OCI-M2 (cell line): ENCODE measurements around the gene STK11.
A peak's percentile ranks its signal among the peaks of the same experiment; 100 is the strongest.

Experiments
- DNase-seq: peaks from one replicate; lab custom pipeline; 2025; ENCODE audit not compliant: unreplicated experiment; lab: John Stamatoyannopoulos, UW

Gene STK11

DNA sequence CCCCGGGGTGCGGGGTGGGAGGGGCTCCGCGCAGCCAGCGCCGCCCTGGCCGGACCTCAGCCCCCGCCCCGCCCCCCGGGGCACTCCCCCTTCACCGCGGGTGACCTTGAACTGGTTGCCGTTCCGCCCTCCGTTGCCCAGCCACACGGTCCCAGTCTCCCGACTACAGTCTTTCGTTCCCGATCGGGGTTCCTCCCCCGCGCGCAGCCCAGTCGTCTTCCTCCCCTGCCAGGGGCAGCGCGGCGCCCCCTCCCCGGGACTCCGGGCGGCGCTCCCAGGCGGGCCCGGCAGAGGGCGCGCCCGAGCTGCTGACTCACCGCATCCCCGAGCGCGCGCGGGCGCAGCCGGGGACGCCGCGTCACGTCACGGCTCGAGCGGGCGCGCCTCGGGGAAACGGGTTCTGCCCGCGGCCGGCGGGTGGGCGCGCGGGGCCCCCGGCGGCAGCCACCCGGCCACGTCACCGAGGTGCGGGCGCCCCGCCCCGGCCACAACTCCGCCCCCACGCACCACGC, 43.3 kb downstream of the STK11 start:
- no peak for DNase-seq

DNA sequence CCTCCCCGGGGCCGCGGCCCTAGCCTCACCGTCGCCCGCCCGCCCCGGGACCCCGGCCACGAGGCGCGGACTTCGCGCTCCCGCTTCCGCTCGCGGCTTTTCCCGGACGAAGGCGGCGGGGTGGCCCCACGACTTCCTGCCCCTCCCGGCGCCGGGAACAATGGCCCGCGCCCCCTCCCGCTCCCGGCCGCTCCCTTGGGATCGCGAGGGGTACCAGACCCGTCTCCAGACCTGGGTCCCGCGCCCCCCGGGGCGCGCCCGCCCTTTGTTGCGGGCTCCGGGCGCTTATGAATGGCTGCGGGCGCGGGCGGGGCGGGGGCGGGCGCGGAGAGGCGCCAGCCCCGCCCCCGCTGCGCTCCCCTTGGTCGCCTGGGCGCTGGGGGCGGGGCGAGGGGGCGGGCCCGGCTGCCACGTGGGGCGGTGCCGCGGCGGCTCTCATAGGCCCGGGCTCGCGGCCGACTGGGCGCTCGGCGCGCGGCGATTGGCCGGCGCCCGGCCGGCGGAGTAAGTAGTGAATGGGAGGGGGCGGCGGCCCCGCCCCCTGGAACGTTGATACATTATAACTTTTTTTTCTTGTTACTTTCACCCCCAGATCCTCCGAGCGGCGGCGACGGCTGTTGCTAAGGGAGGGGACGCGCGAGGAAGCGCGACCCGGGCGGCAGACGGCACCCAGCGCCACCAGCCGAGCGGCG, 43.9 kb downstream of the STK11 start:
- peak; percentile 19 for DNase-seq

DNA sequence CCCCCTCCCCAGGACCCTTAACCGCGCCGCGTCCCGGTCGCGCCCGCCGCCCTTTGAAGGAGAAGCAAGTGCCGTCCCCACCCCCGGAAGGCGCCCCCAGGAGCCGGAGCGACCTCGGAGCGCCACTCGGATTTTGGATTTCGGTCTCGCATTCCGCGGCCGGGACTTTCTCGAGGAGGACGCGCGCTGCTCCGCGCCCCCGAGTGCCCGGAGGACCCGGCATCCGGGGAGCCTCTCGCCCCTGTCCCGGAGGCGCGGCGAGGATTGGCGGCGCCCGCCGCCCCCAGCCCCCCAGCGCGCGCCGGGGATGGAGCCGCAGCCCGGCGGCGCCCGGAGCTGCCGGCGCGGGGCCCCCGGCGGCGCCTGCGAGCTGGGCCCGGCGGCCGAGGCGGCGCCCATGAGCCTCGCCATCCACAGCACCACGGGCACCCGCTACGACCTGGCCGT, 44.4 kb downstream of the STK11 start:
- DNase-seq = no peak

DNA sequence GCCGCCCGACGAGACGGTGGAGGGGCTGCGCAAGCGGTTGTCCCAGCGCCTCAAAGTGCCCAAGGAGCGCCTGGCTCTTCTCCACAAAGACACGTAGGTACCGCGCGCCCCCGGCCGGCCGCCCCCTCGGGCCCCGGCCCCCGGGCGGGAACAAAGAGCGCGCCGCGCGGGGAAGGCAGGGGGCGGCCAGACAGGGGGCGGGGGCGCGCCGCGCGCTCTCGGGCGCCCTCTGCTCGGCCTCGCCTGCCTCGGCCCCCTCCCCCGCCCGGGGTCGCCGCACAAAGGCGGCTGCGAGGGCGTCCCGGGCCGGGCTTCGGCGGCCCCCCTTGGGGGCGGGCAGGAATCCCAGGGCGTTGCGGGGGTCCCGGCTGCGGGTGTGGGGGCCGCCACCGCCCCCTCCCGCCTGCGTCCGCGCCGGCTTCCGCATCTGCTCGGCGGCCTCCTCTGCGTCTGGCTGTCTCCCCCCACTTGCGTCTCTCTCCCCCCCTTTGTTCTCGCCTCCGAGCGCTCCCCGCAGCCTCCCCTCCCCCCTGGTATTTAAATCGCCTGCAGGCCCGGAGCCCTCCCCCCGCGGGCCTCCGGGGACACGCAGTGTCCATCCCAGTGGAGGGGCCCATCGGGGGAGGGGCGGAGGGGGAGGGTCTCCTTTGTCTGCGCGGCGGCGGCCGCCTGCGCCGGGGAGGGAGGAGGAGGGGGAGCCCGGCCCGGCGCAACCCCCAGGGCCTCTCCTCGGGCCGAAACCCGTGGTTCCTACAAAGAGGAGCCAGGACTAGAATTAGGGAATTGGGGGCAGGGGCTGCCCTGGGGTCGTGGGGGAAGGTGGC, 45.1 kb downstream of the STK11 start:
- no peak for DNase-seq

DNA sequence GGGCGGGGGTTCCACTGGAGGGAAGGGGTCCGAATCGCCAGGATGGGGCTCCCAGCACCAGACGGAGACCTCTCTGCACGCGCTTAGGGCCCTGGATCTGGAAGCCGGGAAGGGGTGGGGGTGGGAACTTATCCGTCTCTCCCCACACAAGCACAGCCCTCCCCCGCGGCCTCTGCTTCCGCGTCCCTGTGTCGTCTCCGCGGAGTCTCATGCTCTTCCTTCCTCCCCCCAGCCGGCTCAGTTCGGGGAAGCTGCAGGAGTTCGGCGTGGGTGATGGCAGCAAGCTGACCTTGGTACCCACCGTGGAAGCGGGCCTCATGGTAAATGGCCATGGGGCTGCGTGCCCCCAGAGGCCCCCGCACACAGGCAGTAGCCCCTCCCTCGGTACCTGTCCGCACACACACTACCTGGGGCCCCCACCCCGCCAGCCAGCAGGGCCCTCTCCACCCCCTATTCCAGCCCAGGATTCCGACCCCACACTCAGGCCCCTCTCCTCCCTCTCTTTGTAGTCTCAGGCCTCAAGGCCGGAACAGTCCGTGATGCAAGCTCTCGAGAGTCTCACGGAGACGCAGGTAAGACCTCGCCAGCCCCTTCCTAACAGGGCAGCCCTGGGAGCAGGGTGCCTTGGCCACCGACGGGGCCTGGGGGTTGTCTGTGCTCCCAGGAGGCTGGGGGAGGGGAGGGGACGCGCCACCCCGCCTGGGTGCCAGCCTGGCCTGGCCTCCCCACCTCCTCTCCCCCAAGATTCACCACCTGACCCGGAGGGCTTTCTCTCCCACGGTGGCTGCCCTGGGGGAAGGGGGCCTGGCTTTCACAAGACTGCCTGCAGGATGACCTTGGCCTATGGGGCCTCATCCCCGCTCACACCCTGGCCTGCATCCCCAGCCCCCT, 46.0 kb downstream of the STK11 start:
- no peak for DNase-seq

DNA sequence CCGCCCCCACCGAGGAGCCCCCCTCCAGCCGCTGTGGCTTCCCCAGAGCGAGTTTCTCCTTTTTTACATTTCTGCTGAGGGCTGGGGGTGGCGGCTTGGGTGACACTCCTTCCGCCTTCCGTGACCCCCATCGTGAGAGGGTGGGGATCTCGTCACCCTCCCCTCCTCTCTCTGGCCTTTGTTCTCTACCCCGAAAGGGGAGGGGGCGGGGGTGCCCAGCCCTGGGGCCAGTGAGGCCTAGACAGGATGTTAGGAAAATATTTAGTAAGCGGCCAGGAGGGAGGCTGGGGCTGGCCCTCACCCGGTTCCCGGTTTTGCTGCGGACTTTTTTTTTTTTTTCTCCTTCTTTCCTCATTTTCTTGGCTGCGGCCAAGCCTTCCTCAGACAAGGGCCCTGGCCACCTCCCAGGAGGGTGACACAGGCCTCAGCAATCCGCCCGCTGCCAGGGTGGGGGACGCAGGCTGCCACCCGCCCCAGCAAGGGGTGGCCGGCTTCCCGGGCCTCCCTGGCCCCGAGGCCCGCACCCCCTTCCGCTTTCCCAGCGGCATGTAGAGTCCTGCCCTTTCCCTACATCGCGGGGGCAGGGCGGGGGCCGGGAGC, 46.7 kb downstream of the STK11 start:
- peak; percentile 35 for DNase-seq

DNA sequence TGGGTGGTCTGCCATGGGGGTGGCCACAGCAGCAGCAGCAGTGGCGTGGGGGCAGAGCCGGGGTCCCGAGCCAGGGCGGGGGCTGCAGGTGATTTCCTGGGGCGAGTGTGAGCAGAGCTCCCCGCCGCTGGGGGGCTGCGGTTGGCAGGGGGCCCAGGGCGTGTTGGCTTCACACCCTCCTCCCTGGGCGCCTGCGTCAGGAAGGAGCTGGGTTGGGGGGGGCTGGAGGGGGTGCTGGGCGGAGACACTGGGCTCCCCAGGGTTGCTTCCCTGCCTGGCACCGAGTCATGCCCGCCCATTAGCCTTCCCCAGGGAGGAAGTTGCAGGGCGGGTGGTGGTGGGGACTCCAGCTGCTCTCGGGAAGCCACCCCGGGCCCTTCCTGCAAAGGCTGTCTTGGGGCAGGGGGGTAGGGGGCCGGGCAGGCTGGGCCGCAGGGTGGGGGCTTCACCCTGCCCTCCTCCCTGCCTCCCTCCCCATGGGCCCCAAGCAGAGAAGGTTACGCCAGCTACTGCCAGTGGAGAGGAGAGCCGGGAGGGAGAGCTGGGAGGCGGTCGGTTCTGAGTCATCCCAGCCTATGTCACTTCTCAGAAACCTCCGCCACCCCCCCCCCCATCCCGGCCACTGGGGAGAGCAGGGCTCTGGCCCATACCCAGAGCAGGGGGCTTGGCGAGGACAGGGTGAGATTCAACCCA, 47.4 kb downstream of the STK11 start:
- peak; percentile 23 for DNase-seq

DNA sequence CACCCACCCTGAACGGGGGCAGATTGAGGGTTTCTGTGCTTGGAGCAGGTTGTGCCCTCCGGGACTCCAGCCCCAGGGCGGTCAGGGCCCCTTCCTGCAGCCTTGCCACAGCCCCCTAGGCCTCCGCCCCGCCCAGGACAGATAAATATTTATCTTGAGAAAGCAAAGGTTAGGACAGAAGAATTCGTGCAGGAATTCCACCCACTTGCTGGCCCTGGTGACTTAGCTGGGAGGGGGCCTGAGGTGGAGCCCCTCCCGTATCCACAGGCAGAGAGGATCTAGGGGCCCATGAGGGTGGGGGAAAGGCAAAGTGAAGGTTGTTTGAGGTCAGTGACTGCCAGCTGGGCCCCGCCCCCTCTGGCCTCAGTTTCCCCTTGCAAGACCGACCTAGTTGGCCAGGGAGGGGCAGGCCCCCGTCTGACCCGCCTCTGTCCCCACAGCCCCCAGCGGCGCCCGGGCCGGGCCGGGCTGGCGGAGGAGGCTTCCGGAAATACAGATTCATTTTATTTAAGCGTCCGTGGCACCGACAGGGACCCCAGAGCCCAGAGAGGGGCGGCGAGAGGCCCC, 48.0 kb downstream of the STK11 start:
- no peak for DNase-seq

DNA sequence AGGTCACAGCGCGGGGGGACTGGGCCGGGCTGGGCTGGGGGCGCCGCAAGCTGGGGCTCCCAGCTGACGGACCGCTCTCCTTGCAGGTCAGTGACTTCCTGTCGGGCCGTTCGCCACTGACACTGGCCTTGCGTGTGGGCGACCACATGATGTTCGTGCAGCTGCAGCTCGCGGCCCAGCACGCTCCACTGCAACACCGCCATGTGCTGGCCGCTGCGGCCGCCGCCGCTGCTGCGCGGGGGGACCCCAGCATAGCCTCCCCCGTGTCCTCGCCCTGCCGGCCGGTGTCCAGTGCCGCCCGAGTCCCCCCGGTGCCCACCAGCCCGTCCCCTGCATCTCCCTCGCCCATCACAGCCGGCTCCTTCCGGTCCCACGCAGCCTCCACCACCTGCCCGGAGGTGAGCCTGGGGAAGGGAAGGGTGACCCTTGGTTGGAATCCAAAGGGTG, 48.5 kb downstream of the STK11 start:
- no peak for DNase-seq

DNA sequence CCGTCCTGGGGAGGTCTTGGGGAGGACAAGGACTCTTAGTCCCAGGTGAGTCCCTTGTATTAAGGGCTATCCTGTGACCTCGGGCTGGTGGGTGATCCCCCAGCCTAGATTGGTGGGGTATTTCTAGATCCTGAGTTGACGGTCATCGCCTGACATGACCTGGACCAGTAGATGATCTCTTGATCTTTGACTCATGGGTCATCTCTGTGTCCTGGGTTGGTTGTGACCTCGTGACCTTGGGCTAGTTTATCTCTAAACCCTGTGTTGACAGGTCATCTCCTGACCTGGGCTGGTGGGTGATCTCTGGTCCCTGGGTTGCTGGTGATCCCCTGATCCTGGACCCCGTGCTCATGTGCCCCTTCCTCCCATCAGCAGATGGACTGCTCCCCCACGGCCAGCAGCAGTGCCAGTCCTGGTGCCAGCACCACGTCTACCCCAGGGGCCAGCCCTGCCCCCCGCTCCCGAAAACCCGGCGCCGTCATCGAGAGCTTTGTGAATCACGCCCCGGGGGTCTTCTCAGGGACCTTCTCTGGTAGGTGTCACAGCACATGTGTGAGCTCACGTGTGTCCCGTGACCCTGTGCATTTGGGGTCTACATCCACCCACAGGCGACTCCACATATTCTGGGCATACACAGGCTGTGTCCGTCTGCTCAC, 49.1 kb downstream of the STK11 start:
- no peak for DNase-seq

DNA sequence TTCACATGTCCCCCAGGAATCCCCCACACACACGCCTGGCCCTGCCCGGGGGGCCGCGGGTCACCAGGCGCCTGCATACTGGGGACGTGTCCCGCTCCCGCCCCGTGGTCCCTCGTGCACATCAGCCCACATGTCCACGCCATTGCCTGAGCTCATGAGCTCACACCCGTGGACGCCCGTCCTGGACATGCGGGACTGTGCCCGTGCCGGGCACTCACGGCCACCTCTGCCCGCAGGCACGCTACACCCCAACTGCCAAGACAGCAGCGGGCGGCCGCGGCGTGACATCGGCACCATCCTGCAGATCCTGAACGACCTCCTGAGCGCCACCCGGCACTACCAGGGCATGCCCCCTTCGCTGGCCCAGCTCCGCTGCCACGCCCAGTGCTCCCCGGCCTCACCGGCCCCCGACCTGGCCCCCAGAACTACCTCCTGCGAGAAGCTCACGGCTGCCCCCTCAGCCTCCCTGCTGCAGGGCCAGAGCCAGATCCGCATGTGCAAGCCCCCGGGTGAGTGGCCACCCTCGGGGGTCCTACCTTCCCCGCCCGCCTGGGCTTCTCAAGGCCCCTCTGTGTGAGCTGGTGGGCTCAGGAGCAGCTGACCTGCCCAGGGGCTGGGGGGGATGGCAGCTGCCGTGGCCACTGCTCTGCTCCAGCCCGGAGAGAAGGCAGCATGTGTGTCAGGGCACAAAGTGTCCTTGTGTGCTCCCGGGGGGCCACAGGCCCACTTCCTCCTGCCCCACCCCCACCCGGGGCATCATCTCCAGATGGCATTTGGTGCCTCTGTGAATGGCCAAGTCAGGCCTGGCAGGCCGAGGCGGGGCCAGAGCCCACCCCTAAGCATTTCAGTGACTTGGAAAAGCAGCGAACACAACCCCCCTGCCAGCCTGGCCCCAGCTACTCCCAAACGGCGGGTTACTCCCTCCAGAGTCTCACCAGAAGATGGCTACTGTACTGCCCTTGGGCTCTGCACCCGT, 49.9 kb downstream of the STK11 start:
- no peak for DNase-seq

DNA sequence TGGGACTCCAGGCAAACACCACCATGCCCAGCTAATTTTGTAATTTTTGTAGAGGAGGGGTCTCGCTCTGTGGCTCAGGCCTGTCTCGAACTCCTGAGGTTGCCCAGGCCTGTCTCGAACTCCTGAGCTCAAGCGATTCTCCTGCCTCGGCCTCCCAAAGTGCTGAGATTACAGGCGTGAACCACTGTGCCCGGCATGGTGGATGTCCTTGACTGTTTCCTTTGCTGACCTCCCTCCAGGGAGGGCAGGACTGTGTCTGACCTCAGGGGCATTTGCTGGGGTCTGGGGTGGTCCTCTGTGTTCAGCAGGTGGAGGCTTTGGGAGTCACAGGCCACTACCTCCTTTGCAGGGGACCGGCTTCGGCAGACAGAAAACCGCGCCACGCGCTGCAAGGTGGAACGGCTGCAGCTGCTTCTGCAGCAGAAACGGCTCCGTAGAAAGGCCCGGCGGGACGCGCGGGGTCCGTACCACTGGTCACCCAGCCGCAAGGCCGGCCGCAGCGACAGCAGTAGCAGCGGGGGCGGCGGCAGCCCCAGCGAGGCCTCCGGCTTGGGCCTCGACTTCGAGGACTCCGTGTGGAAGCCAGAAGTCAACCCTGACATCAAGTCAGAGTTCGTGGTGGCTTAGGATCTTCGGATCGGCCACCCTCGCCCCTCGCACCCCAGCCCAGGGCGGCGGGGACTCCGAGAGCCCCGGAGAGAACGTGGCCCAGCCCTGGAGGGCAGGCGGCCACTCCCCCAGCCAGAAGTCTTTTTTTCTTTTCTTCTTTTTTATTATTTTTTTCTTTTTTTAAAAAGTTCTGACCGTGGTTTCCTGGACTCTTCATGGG, 51.3 kb downstream of the STK11 start:
- no peak for DNase-seq

DNA sequence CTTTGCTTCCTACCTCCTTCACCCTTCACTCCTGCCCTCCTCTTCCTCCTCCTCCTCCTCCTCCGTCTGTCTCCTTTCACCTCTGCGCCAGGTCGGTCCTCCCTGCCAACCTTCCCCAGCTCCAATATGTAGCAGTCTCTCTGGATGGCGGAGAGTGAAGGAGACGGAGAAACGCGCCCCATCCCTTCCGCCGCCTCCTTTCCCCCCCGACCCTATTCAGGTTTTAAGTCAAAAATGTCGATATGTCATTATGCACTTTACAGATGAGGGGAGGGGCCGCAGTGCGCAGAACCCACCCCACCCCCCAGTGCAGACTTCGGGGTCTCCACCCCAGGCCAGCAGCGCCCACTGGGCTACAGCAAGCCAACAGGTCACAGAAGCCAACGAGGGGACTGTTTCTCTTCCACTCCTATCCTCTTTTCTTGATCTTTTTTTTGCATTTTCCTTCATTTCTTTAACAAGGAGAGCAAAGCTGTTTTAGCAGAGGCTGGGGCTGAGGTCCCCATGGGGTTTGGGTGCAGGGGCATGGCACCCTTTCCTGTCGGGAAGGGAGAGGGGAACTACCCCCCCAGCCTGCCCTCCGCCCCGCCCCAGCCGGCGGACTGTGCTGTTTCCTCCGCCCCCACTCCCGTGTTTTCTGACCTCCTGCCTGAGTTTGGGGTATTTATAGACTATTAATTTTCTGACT, 52.0 kb downstream of the STK11 start:
- DNase-seq = no peak

DNA sequence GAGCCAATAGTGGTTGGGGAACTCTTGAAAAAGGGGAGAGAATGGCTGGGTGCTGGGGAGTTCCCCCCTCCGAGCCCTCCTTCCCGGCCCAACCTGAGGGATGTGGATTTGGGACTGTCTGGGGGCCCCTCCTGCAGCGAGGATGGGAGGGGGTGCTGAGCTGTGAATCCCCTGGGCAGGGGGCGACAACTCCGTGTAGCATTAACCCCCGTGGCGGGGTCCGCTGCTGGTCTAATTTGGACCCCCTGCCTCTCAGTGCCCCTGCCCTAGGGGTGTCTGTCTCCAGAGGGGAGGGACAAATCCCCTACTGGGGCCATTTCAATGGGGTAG, 52.5 kb downstream of the STK11 start:
- no peak for DNase-seq

DNA sequence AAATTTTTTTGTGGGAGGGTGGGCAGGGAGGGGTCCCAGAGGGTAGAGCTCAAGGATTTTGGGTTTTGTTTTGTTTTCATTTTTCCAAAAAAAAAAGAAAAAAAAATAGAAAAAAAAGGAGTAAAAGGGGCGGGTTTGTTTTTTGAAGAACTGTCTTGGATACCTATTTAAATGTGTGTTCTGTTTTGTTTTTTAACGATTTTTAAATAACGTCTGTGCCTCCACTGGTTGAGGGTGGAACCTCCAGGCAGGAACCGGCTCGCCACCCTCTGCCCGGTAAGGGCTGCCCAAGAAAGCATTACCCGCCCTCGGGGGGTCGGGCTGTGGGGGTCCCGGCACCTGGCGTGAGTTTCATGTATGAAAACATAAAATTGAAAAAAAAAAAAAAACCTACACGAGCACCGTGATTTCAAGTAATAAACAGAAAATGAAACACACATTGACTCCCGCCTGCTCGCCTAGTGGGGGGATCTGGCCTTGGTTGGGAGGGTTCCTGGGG, 53.2 kb downstream of the STK11 start:
- DNase-seq = no peak

DNA sequence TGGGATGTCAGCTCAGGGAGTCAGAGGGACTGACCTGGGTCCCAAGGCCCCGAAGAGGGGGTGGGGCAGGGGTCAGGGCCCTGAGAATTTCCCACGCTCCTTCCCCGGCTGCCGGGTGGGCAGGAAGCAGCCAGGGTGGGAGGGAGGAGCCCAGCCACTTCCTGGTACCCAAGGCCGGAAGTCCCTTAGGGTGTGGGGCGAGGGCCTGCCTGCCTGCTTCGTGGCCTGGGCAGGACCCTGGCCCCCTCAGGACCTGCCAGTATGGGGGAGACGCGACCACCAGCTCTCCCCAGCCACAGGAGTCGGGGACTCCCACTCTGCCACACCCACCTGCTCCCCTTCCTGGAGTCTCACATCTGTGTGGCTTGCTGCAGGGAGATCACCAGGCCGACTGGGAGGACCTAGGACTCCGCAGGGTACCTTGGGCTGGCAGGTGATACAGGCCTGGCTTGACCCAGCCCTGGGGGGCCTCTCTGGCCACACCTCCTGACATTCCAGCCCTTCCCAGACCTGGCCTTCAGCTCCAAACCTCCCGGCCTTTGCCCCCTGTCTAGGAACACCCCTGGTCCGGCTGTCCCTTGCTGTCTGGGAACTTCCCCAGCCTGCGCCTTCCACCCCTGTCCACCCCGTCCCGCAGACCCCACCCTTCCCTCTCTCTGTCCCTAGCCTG, 53.8 kb downstream of the STK11 start:
- DNase-seq = no peak
